ENCODE results near the gene TANK.
"Not testable (repeated sequence)": the region's sequence is repeated elsewhere in the genome, so short reads cannot be mapped to it uniquely, and the experiment has no call there.

Gene TANK

GRCh38 chr2:161160226-161161073 is at the start of gene TANK:
TANK (plus strand) TSS chr2:161160428; CDS start chr2:161179663, 19,235 bp downstream.
- peak; percentile 96 for DNase-seq

GRCh38 chr2:161111531-161111930 is 48.7 kb upstream of the TANK start:
- DNase-seq, result no peak

GRCh38 chr2:161112908-161113307 is 47.3 kb upstream of the TANK start:
- DNase-seq, result no peak

- no peak for DNase-seq
Measured at GRCh38 chr2:161113693-161114575, 46.3 kb upstream of the TANK start.

- no peak for DNase-seq
Measured at GRCh38 chr2:161115205-161115604, 45.0 kb upstream of the TANK start.

GRCh38 chr2:161115605-161116380 is 44.4 kb upstream of the TANK start:
- no peak for DNase-seq

GRCh38 chr2:161116509-161116908 is 43.7 kb upstream of the TANK start:
- no peak for DNase-seq

- no peak for DNase-seq
Measured at GRCh38 chr2:161117506-161117905, 42.7 kb upstream of the TANK start.

- DNase-seq, result no peak
Measured at GRCh38 chr2:161118722-161119121, 41.5 kb upstream of the TANK start.

GRCh38 chr2:161119483-161119882 is 40.7 kb upstream of the TANK start:
- DNase-seq, result no peak

- DNase-seq, result no peak
Measured at GRCh38 chr2:161120775-161121174, 39.5 kb upstream of the TANK start.

- no peak for DNase-seq
Measured at GRCh38 chr2:161121622-161122021, 38.6 kb upstream of the TANK start.

GRCh38 chr2:161122772-161123530 is 37.3 kb upstream of the TANK start:
- DNase-seq, result no peak

GRCh38 chr2:161123531-161124030 is 36.6 kb upstream of the TANK start:
- no peak for DNase-seq

GRCh38 chr2:161124201-161124600 is 36.0 kb upstream of the TANK start:
- DNase-seq, result no peak

GRCh38 chr2:161128885-161129284 is 31.3 kb upstream of the TANK start:
- DNase-seq, result no peak

GRCh38 chr2:161130354-161130753 is 29.9 kb upstream of the TANK start:
- DNase-seq, result no peak

- peak; percentile 24 for DNase-seq
Measured at GRCh38 chr2:161131074-161131680, 29.1 kb upstream of the TANK start.

- DNase-seq, result no peak
Measured at GRCh38 chr2:161131804-161132203, 28.4 kb upstream of the TANK start.

- DNase-seq, result not testable (repeated sequence)
Measured at GRCh38 chr2:161132384-161132783, 27.8 kb upstream of the TANK start.

- no peak for DNase-seq
Measured at GRCh38 chr2:161133366-161133765, 26.9 kb upstream of the TANK start.

Data from DMS79 treated with DMSO at 0.1 percent for 48 hours (cell line).